ENCODE results near the gene FFAR2.

The FFAR2 gene

DNA sequence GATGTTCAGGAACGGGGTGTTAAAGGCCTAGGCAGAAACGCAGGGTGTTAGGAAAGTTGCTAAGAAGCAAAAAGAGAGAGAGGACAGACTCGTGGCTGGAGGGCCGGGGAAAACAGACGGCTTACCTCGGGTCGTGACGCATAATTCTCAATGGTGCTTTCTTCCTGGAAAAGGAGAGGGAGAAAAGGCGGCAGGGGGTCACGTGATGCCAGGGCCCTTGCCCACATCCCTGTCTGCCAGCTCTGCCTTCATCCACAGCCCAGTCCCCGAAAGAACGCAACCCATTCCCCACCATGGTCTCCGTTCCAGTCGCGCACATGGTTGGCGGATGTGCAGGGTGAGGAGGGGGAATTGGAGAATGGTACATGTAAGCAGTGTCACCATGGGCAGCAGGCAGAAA is 40.6 kb downstream of the FFAR2 start:
- no peak for DNase-seq

DNA sequence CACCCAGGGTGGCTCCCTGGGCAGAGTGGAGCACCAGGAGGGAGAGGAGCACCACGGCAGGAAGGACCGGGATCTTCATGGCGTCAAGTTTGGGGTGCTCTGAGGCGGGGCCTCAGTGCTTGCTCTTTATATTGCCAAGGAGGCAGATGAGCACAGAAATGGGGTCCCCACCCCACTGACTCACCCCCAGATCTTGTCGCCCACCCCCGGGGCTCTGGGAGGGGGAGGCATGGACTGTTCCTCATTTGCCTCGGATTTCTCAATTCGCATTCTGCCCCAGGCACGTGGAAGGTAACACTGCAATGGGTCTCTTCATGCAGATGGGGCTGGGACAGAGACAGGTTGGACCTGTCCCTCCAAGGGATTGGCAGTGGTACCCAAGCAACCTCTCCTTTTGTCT is 42.3 kb downstream of the FFAR2 start, which contains the start of gene KRTDAP:
Gene KRTDAP (minus strand): TSS at position 101 of the 400 bp plus-strand sequence. CDS start 22 bp downstream, at position 79.
- DNase-seq, result no peak

DNA sequence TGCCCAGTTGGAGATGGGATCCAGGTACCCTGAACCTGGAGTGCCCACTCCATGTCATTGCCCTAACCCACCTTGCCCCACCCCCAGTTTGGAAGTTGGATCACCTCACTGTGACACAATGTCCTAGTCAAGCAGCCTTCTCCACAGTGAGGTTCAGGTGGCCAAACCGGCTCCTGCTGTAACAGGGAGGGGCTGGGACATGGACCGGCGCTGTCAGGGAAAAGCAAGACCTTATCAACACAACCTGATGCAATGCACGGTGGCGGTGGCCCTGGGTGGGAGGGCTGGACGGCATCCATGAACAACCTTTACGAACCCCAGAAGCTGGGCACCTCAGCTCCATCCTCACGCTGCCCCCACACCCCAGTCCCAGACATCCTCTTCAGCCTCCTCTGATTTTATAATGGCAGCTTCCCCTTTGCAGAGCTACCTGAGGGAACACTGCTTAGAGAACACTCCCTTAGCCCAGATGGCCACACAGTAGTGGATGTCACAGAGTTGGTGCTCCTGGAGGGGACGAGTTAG is 43.8 kb downstream of the FFAR2 start:
- DNase-seq, result no peak

DNA sequence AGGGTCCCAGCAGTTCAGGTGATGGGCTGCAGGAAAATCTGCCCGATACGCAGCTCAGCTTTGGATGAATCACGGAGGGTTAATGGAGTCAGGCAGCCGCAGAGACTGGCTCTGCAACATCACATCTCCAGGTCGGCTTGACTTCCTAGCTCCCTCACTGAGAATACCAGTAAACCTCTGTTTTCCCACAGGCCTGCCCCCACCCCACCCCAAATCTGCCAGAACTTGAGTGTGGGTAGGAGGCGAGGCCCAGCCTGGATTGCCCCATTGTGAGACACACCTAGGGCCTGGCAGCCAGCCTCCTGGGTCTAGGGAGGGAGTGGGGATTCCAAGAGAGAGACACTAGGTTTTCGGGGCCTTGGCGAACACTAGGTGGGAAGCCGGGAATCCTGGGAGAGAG is 45.9 kb downstream of the FFAR2 start:
- no peak for DNase-seq

DNA sequence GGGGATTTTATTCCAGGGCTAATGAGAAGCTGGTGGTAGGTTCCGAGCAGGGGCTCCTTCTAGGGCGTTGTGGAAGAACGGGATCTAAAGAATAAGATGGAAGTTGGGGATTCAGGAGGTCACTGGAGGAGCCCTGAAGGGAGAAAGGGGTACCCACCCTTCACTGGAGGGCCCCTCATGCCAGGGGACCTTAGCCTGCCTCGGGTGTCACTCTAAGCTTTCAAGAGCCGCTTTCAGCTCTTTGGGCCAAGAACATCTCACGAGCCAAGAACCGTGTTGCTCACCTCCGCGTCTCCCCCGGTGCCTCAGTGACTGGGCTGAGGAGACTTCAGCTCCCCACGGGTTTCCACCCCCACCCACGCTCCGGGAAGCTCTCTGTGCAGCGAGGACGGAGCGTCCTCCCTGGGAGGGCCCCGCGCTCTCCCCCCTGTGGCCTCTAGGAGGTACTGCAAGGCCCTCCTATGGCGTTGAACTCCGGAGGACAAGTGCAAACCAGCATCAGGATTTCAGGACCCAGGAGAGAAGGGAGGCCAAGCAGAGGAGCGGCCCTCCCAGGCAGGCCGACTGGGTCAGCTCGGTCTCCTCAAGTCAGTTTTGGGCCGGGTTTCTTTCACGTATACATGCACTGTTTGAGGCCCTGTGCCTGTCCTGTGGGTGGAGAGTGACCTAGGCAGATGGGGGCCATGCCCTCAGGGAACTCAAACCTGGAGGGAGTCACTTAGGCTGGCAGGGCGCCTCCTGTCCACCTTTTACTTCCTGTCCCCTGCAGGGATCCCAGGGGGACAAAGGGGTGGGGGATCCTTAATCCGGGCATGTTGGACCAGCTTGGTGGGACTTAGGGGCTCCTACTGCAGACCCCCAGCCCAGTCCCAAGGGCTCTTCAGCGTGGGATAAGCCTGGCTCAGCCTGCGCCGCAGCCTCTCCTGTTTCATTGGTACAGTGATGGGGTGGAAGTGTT is 47.3 kb downstream of the FFAR2 start:
- DNase-seq, result peak; percentile 60

DNA sequence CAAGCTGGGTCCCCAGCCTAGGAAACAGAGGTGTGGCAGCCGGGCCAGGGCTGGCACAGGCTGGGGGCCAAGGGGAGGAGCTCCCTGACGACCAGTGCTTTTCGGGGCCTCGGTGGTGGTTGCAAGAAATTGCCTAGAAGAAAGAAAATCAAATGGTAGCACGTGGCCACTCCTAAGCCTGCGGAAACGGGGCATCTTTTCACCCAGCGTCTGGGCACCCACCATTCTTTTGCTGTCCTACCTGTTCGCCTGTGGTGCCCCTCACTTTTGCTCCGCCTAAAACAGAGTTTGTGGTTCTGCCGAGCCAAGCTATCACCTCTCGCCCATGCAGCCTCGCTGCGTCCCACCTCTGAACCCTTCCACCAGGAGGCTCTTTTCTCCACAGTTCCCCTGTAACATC is 49.3 kb downstream of the FFAR2 start:
- no peak for DNase-seq

DNA sequence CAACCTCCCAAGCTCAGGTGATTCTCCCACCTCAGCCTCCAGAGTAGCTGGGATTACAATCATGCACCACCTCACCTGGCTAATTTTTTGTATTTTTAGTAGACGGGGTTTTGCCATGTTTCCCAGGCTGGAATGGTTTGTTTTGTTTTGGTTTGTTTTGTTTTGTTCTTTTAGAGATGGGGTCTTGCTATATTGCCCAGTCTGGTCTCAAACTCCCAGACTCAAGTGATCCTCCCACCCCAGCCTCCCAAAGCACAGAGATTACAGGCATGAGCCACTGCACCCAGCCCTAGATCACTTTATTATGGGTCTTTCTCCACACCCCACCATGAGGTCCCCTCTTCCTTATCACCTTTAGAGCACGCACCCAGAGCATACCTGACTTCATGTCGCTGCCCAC is 50.2 kb downstream of the FFAR2 start:
- DNase-seq, result no peak

DNA sequence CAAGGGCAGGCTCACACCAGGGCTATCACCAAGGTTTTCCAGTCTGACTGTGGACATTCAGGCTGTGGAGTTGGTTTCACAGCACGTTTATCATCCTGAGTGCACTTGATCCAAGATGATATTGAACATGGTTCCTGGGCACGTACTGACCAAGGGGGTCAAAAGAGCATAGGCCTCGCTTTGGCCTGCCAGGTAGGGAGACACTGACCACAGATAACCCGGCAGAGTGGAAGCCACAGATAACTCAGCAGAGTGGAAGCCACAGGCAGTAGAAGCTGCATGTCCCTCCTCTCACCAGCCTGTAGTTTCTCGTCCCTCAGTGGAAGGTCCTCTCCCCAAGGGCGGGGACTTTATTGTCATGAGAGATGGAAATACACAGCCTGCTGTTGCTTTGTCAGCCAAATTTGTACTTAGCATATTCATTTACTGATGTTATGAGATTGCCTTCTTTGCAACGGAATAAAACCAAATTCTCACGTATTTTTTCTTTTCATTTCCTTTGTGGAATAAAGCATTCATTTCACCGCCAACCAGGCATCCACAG is 51.0 kb downstream of the FFAR2 start:
- no peak for DNase-seq

DNA sequence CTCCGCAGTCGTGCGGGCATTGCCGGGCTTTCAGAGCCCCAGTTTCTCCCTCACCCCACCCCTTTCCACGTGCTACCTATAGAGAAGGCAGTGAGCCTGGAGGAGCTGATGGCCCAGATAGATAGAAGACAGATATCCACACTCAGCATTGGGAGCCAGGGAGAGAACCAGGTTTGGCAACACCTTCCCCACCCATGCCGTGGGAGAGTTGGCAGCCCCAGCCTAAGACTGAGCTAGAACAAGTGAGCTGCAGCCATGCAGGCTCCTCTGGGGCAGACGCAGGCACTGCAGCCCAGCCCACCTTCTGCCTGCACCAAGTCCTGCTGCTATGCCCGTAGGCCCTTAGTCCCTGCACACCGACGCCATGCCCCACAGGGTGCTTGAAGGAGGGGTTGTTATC is 52.6 kb downstream of the FFAR2 start:
- DNase-seq, result no peak
